ENCODE results near the gene OR5H14.
A peak's percentile ranks its signal among the peaks of the same experiment; 100 is the strongest.
"Not testable (repeated sequence)": the region's sequence is repeated elsewhere in the genome, so short reads cannot be mapped to it uniquely, and the experiment has no call there.

Gene OR5H14

DNA sequence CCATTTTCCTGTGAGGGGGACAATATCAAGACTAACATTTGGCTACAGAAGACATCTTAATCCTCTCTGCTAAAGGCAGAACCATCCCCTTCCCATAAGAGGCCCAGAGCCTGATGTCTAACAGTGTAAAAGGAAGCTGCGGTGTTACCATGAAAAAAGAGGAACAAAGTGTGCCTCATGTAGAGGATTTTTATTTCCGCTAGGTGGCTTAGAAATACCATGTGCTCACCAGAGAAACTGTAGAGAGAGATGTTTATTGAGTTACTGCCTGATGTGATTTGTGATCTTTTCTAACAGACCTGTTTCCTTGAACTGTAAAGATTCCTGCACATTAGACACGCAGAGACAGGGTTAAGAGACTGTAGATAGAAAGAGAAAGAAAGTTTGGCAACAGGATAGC, 41.3 kb downstream of the OR5H14 start:
- peak; percentile 57 for DNase-seq (ENCODE audit: low read depth, low spot score)
- H3K4me3 ChIP-seq (ENCODE audit: low read length) = no peak overlapping the region

DNA sequence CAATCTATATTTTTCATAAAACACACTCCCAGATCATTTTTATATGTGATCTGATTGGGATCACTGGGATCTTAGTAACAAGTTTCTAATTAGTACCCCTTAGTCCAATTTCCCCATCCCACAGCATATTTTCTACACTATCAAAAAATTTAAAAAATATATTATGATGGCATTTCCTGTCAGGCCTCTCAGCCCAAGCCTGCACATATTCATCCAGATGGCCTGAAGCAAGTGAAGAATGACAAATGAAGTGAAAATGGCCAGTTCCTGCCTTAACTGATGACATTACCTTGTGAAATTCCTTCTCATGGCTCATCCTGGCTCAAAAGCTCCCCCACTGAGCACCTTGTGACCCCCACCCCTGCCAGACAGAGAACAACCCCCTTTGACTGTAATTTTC, 43.6 kb downstream of the OR5H14 start:
- not testable (repeated sequence) for DNase-seq (ENCODE audit: low read depth, low spot score); H3K4me3 ChIP-seq (ENCODE audit: low read length)

DNA sequence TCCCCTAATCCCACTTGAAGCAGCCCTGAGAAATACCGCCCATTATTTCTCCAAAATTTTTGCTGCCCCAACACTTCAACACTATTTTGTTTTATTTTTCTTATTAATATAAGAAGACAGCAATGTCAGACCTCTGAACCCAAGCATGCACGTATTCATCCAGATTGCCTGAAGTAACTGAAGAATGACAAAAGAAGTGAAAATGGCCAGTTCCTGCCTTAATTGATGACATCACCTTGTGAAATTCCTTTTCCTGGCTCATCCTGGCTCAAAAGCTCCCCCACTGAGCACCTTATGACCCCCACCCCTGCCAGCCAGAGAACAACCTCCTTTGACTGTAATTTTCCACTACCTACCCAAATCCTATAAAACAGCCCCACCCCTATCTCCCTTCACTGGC, 49.0 kb downstream of the OR5H14 start:
- not testable (repeated sequence) for H3K4me3 ChIP-seq (ENCODE audit: low read length); DNase-seq (ENCODE audit: low read depth, low spot score)

DNA sequence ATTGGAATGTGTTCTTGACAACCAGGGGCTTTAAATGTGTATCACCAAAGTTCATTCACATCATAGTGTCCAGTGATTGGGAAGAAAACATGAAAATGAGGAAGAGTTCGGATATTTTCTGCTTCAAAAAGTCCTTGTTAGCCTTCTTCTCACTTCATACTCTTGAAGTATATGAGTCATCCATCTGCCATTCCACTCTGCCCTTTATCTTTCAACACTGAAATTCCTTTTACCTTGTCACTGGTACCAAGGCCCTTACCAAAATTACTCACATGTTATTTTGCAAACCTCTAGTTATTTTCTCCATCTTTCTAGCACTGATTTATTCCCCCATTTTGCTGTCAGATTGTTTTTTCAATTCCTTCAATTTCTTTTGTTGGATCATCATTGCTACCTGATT, 51.7 kb downstream of the OR5H14 start:
- no peak overlapping the region for H3K4me3 ChIP-seq (ENCODE audit: low read length)
- no peak for DNase-seq (ENCODE audit: low read depth, low spot score)

Measured in Jurkat, Clone E6-1 (cell line).